Ishikawa (cell line): ENCODE results near the gene MRPS26.

Experiments used
- CEBPB ChIP-seq: IDR thresholded peaks from 2 replicates; pipeline ENCODE4 v1.6.1; 2012
- CREB1 ChIP-seq: IDR thresholded peaks from 2 replicates; pipeline ENCODE4 v1.6.1; 2012; ENCODE audit warnings: low read depth
- EGR1 ChIP-seq: IDR thresholded peaks from 2 replicates; pipeline ENCODE4 v1.6.1; 2012
- EP300 ChIP-seq: IDR thresholded peaks from 2 replicates; pipeline ENCODE4 v1.6.1; 2012; ENCODE audit warnings: borderline replicate concordance
- FOXM1 ChIP-seq: IDR thresholded peaks from 2 replicates; pipeline ENCODE4 v1.6.1; 2012; ENCODE audit warnings: low read depth, borderline replicate concordance
- NFIC ChIP-seq: IDR thresholded peaks from 2 replicates; pipeline ENCODE4 v1.6.1; 2012
- RAD21 ChIP-seq: IDR thresholded peaks from 2 replicates; pipeline ENCODE4 v1.6.1; 2012; ENCODE audit warnings: low read depth
- TAF1 ChIP-seq: IDR thresholded peaks from 2 replicates; pipeline ENCODE4 v1.6.1; 2012; ENCODE audit warnings: low read depth, mild to moderate bottlenecking
- TCF12 ChIP-seq: IDR thresholded peaks from 2 replicates; pipeline ENCODE4 v1.6.1; 2012; ENCODE audit warnings: low read depth
- TEAD4 ChIP-seq: IDR thresholded peaks from 2 replicates; pipeline ENCODE4 v1.6.1; 2012
- YY1 ChIP-seq: IDR thresholded peaks from 2 replicates; pipeline ENCODE4 v1.6.1; 2012; ENCODE audit warnings: low read depth
- ZBTB7A ChIP-seq: IDR thresholded peaks from 2 replicates; pipeline ENCODE4 v1.6.1; 2012; ENCODE audit warnings: low read depth
- TF ChIP-seq, protein P1 (sequence below): IDR thresholded peaks from 2 replicates; pipeline ENCODE4 v1.6.1; 2012
- TF ChIP-seq, protein P2 (sequence below): IDR thresholded peaks from 2 replicates; pipeline ENCODE4 v1.6.1; 2012; ENCODE audit warnings: low read depth, mild to moderate bottlenecking
- TF ChIP-seq, protein P3 (sequence below): IDR thresholded peaks from 2 replicates; pipeline ENCODE4 v1.6.1; 2012

Gene MRPS26

DNA sequence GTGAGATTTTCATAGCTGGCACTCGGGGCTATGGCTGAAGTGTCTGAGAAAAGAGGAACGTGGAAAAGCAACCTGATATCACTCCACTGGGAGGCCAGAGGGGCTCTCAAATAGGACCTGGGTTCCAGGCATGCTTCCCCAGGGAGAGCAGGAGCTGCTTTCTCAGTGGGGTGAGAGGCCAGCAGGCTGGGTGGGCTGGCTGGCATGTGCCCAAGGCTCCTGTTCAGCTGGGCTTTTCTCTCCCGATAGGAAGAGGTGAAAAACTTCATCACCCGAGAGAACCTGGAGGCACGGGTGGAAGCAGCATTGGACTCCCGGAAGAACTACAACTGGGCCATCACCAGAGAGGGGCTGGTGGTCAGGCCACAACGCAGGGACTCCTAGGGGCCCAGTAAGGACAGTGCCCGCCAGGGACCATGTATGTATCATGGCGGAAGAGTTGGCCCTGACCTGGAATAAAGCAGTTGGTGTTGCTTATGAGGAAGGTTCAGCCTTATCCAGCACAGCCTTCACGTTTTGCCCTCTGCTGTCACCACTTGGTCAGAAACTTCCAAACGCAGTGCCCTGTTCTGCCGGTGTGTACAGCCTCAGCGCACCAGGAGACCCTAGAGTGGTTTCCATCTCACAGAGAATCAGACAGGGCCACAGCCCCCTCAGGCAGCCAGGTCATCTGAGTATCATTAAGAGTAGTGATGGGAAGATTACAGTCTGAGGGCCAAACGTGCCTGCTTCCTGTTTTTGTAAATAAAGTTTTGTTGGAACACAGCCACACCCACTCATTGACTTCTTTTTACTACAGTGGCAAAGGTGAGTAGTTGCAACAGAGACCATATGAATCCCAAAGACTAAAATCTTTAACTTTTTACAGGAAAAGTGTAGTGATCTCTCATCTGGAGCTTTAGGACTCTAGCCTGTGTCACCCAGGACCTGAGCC, 1.9 kb downstream of the MRPS26 start:
- TF ChIP-seq, protein P1, sequence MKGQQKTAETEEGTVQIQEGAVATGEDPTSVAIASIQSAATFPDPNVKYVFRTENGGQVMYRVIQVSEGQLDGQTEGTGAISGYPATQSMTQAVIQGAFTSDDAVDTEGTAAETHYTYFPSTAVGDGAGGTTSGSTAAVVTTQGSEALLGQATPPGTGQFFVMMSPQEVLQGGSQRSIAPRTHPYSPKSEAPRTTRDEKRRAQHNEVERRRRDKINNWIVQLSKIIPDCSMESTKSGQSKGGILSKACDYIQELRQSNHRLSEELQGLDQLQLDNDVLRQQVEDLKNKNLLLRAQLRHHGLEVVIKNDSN: no peak
- TF ChIP-seq CREB1 (no peak), ZBTB7A (no peak), RAD21 (no peak), CEBPB (no peak), TCF12 (no peak), FOXM1 (no peak), TAF1 (no peak), TEAD4 (no peak), NFIC (no peak), EGR1 (no peak), YY1 (no peak), EP300 (no peak)
- TF ChIP-seq, protein P2, sequence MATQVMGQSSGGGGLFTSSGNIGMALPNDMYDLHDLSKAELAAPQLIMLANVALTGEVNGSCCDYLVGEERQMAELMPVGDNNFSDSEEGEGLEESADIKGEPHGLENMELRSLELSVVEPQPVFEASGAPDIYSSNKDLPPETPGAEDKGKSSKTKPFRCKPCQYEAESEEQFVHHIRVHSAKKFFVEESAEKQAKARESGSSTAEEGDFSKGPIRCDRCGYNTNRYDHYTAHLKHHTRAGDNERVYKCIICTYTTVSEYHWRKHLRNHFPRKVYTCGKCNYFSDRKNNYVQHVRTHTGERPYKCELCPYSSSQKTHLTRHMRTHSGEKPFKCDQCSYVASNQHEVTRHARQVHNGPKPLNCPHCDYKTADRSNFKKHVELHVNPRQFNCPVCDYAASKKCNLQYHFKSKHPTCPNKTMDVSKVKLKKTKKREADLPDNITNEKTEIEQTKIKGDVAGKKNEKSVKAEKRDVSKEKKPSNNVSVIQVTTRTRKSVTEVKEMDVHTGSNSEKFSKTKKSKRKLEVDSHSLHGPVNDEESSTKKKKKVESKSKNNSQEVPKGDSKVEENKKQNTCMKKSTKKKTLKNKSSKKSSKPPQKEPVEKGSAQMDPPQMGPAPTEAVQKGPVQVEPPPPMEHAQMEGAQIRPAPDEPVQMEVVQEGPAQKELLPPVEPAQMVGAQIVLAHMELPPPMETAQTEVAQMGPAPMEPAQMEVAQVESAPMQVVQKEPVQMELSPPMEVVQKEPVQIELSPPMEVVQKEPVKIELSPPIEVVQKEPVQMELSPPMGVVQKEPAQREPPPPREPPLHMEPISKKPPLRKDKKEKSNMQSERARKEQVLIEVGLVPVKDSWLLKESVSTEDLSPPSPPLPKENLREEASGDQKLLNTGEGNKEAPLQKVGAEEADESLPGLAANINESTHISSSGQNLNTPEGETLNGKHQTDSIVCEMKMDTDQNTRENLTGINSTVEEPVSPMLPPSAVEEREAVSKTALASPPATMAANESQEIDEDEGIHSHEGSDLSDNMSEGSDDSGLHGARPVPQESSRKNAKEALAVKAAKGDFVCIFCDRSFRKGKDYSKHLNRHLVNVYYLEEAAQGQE: no peak
- TF ChIP-seq, protein P3, sequence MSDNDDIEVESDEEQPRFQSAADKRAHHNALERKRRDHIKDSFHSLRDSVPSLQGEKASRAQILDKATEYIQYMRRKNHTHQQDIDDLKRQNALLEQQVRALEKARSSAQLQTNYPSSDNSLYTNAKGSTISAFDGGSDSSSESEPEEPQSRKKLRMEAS: no peak

- TF ChIP-seq, protein P3: no peak
- TF ChIP-seq ZBTB7A (no peak), RAD21 (no peak), YY1 (no peak), FOXM1 (no peak), NFIC (no peak), EGR1 (no peak)
- TF ChIP-seq, protein P2: no peak
- TF ChIP-seq, protein P1: no peak
Measured at GRCh38 chr20:3051385-3052019, 5.7 kb downstream of the MRPS26 start.

- TF ChIP-seq NFIC (no peak), ZBTB7A (no peak), RAD21 (no peak), TCF12 (no peak), CEBPB (no peak), YY1 (no peak), CREB1 (no peak), EGR1 (no peak), TAF1 (no peak), EP300 (no peak), FOXM1 (no peak), TEAD4 (no peak)
- TF ChIP-seq, protein P1: no peak
- TF ChIP-seq, protein P2: no peak
- TF ChIP-seq, protein P3: no peak
Measured at GRCh38 chr20:3059489-3059888, 13.6 kb downstream of the MRPS26 start.
